ENCODE measurements around the gene CFAP91. TPM values are rescaled to one million over a fixed set of nuclear protein-coding genes. Genes with fewer than 3 reads are reported as not detected.

The CFAP91 gene
- total and polyA plus RNA-seq, 7 donors: 0.09 to 0.88 (median 0.54) TPM; not detected in 1

DNA sequence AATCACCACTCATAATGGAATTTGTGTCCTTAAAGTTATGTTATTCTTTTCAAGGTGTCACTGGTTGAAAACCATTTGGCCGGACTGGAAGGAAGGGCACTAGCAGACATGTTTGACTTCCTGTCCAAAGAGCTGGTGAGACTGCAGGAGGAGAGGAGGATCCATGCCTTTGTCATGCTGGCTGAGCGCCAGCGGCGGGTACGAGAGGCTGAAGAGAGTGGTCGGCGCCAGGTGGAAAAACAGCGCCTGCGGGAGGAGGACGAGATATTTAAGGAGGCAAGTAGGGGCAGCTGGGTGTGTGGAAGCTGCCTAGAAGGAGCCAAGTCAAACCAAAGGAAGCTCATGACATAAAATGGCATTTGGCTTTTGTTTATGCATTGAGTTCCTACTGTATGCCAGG lies 41.1 kb downstream of the CFAP91 start:
- intact Hi-C loops (cut with DNase I): no loop called here
- ATAC-seq (no peak), DNase-seq (no peak)
- Histone ChIP-seq H3K36me3 (ENCODE audit: insufficient read depth in 1 of 2, low read depth in 1 of 2) (no peaks in the 10 kb centered on the region), H3K27me3 (ENCODE audit: insufficient read depth in 3 of 3, low read length in 2 of 3) (no peaks in the 10 kb centered on the region), H3K27ac (no peak overlapping the region), H3K4me1 (no peaks in the 10 kb centered on the region), H3K4me3 (no peak overlapping the region), H3K9me3 (no peaks in the 10 kb centered on the region)
- TF ChIP-seq, protein P1, sequence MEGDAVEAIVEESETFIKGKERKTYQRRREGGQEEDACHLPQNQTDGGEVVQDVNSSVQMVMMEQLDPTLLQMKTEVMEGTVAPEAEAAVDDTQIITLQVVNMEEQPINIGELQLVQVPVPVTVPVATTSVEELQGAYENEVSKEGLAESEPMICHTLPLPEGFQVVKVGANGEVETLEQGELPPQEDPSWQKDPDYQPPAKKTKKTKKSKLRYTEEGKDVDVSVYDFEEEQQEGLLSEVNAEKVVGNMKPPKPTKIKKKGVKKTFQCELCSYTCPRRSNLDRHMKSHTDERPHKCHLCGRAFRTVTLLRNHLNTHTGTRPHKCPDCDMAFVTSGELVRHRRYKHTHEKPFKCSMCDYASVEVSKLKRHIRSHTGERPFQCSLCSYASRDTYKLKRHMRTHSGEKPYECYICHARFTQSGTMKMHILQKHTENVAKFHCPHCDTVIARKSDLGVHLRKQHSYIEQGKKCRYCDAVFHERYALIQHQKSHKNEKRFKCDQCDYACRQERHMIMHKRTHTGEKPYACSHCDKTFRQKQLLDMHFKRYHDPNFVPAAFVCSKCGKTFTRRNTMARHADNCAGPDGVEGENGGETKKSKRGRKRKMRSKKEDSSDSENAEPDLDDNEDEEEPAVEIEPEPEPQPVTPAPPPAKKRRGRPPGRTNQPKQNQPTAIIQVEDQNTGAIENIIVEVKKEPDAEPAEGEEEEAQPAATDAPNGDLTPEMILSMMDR (IDR thresholded peaks at IDR 0.05): no peak
- WGBS, 3 donors: 82 to 89% (median 88%) methylated on average over 10 of the region's 10 CpGs

DNA sequence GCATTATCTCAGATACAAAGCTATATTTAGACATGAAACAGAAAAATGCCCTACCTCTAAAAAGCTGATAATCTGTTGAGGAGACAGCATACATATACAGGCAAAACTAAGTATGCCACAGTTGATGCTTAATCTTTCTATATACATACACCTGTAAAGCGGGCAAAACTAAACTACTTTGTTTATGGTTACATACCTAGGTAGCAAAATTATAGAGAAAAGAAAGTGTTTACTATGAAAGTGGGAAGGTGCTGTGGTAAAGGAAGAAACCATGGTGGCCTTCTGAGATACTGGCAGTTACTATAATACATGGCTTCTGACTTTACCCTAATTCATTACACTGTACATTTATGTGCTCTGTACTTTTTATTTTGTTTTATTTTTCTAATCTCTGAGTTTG lies 43.1 kb downstream of the CFAP91 start:
- ATAC-seq (no peak), DNase-seq (no peak)
- intact Hi-C loops (cut with DNase I): no loop called here
- Histone ChIP-seq H3K27me3 (ENCODE audit: insufficient read depth in 3 of 3, low read length in 2 of 3) (no peaks in the 10 kb centered on the region), H3K36me3 (ENCODE audit: insufficient read depth in 1 of 2, low read depth in 1 of 2) (no peaks in the 10 kb centered on the region), H3K4me3 (no peak overlapping the region), H3K4me1 (no peaks in the 10 kb centered on the region), H3K9me3 (no peaks in the 10 kb centered on the region), H3K27ac (no peak overlapping the region)
- 95 to 100% (median 100%) methylated on average over 1 of the region's 1 CpG for WGBS, 3 donors
- TF ChIP-seq, protein P1 (IDR thresholded peaks at IDR 0.05): no peak

DNA sequence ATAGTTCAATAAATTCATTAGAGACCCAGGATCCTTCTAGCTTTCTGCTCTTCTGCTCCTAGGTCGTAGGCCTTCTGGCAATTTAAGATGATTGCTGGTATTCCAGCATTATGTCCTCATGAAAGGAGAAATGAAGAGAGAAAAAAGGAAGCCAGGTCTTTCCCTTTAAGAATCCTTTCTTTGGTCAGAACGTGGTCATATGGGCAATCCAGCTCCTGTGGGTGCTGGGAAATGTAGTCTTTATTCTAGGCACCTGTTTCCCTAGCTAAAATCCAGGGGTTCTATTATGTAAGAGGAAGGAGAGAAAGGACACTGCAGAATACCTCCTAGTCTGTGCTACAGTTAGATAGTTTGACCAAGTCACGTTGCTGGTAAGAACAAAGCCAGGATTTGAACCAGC lies 43.6 kb downstream of the CFAP91 start:
- no peaks in the 10 kb centered on the region for H3K36me3 ChIP-seq (ENCODE audit: insufficient read depth in 1 of 2, low read depth in 1 of 2)
- intact Hi-C loops (cut with DNase I): no loop called here
- no peak overlapping the region for H3K4me3 ChIP-seq
- no peaks in the 10 kb centered on the region for H3K4me1 ChIP-seq
- DNase-seq (no peak), ATAC-seq (no peak)
- TF ChIP-seq, protein P1 (IDR thresholded peaks at IDR 0.05): no peak
- 54 to 58% (median 57%) methylated on average over 3 of the region's 3 CpGs for WGBS, 3 donors
- no peak overlapping the region for H3K27ac ChIP-seq
- H3K27me3 ChIP-seq (ENCODE audit: insufficient read depth in 3 of 3, low read length in 2 of 3): no peaks in the 10 kb centered on the region
- no peaks in the 10 kb centered on the region for H3K9me3 ChIP-seq

DNA sequence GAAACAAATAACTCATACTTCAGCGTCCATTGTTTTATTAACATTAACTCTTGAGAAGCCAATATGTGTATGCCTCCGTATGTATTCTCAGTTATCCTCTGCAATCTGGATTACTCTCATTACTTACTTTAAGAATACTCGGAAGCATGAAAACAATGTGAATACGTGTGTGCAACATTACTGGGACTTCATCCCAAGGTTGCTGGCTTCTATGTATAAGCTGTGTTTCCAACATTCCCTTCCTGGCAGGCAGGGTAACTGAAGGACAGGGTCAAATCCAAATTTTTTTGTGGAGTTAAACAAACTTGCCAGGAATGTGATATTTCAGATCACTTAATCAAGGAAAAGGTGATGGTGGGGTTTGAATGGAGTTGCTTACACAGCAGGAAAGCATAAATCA lies 44.5 kb downstream of the CFAP91 start:
- Histone ChIP-seq H3K4me3 (no peak overlapping the region), H3K27ac (no peak overlapping the region), H3K9me3 (no peaks in the 10 kb centered on the region), H3K4me1 (no peaks in the 10 kb centered on the region), H3K36me3 (ENCODE audit: insufficient read depth in 1 of 2, low read depth in 1 of 2) (no peaks in the 10 kb centered on the region), H3K27me3 (ENCODE audit: insufficient read depth in 3 of 3, low read length in 2 of 3) (no peaks in the 10 kb centered on the region)
- no peak for ATAC-seq
- WGBS, 3 donors: 34 to 58% (median 54%) methylated on average over 4 of the region's 4 CpGs
- intact Hi-C loops (cut with DNase I): no loop called here
- DNase-seq: no peak
- TF ChIP-seq, protein P1 (IDR thresholded peaks at IDR 0.05): no peak

DNA sequence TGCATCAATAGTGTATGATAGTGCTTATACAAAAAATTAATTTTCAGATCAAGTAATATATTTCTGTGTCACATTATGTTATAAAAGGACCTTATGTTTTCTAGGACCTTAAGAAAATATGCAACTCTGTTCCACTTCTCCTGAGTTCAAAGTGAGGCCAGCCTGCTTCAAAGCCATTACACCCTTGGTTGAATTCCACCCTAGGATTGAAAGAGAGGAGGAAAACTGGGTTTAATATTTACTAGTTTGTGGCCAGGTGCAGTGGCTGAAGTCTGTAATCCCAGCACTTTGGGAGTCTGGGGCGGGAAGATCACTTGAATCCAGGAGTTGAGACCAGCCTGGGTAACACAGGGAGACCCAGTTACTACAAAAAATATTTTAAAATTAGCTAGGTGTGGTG lies 46.2 kb downstream of the CFAP91 start:
- no peak overlapping the region for H3K27ac ChIP-seq

More for the DNA sequence above, 46.2 kb downstream of the CFAP91 start:
- H3K9me3 ChIP-seq: peaks cover 2% of the 10 kb centered on the region
- TF ChIP-seq, protein P1 (IDR thresholded peaks at IDR 0.05): no peak
- no peaks in the 10 kb centered on the region for H3K27me3 ChIP-seq (ENCODE audit: insufficient read depth in 3 of 3, low read length in 2 of 3)
- ATAC-seq: no peak
- intact Hi-C loops (cut with DNase I): no loop called here
- WGBS, 3 donors: 83 to 91% (median 90%) methylated on average over 1 of the region's 1 CpG
- H3K4me3 ChIP-seq: no peak overlapping the region
- no peaks in the 10 kb centered on the region for H3K4me1 ChIP-seq
- H3K36me3 ChIP-seq (ENCODE audit: insufficient read depth in 1 of 2, low read depth in 1 of 2): no peaks in the 10 kb centered on the region
- DNase-seq: no peak

Measured in psoas muscle (tissue), 8 donors.